Astrocyte of the cerebellum (primary cell): ENCODE data around the gene ADGRG3.

Source experiments
- DNase-seq: peaks from one replicate; pipeline ENCODE4 v3.0.0-alpha.2; 2011; ENCODE audit warnings: low read depth
- H3K4me3 ChIP-seq: 2 replicates; pipeline ENCODE4 v1.5.1; 2011; ENCODE audit warnings: mild to moderate bottlenecking, low read depth, low read length, moderate library complexity
- CTCF ChIP-seq: IDR thresholded peaks from 2 replicates; pipeline ENCODE4 v1.5.1; 2012; ENCODE audit warnings: low read length, low read depth, moderate library complexity, mild to moderate bottlenecking; ENCODE audit errors: missing control alignments
- in situ Hi-C: cut with HindIII; loops from 2 replicates; pipeline ENCODE4 v1.10.0; 2017; ENCODE audit warnings: low sequenced_read_pairs

Gene ADGRG3

DNA sequence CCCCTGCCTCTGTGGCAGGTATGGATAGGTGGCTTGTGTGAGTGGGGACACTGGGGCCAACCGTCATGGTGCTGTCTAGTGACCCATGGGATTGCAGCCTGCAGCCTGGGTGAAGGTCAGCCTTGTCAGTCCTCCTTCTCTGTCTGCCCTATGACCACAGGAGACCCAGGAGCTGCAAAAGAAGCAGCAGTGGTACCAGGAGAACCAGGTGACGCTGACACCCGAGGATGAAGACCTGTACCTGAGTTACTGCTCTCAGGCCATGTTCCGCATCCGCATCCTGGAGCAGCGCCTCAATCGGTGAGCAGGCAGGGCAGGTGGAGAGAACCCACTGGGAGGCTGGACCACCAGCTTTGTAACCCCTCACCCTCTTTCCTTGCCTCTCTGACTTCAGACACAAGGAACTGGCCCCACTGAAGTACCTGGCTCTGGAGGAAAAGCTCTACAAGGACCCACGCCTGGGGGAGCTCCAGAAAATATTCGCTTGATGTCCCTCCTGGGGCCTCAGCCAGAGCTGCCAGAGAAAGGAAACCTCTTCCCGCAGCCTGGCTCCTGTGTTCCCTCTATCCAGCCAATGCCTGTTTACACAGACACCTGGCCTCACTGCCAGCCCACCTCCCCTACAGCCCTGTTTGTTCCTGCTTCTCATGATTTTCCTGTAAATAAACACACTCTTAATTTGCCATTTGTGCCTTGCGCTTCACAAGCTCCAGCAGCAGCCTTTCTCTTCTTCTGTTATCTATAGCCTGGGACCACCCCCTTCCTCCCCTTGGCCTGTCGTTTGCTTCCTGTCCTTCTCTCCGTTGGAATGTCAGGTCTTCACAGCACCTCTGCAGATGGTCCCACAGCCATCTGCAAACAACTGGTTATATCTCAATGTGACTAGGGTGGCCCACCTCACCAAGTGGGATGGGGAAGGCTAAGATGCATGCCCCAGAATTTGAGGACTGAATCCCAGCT is 62.9 kb downstream of the ADGRG3 start:
- no peak overlapping the region for H3K4me3 ChIP-seq
- TF ChIP-seq CTCF, result no peak
- in situ Hi-C loops, result no loop called here
- no peak for DNase-seq

- H3K4me3 ChIP-seq, result no peak overlapping the region
- TF ChIP-seq CTCF, result no peak
- in situ Hi-C loops, result no loop called here
- DNase-seq, result no peak
Measured at GRCh38 chr16:57732037-57732436, 63.9 kb downstream of the ADGRG3 start.

DNA sequence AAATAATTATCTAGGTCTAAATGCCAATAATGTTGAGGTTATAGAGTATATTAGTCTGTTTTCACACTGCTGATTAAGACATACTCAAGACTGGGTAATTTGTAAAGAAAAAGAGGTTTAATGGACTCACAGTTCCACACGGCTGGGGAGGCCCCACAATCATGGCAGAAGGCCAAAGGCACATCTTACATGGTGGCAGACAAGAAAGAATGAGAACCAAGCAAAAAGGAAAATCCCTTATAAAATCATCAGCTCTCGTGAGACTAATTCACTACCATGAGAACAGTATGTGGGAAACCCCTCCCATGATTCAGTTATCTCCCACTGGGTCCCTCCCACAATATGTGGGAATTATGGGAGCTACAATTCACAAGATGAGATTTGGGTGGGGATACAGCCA is 64.6 kb downstream of the ADGRG3 start:
- in situ Hi-C loops, result no loop called here

DNA sequence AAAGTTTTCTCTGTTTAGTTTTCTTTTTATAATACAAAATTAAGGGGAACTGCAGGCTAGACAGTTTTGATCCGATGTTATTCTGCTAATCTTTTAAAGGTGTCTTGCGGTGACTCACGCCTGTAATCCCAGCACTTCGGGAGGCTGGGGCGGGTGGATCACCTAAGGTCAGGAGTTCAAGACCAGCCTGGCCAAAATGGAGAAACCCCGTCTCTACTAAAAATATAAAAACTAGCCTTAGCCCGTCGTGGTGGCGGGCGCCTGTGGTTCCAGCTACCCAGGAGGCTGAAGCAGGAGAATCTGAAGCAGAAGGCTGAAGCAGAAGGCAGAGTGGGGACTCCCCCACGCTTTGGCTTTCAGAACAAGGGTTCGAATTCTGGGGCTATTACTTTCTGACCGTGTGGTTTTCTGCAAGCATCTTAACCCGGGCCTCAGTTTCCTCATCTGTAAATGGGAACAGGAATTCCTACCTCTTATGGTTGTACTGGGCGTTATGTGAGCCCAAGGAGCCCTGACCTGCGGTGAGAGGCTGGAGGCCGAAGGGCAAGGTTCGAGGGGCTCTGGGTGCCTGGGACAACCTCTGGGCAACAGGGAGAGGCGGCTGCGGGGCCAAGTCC is 66.3 kb downstream of the ADGRG3 start:
- no peak for DNase-seq
- H3K4me3 ChIP-seq, result peak overlapping the region; percentile 80
- in situ Hi-C loops, result no loop called here
- no peak for TF ChIP-seq CTCF

More for the DNA sequence above, 64.6 kb downstream of the ADGRG3 start:
- no peak overlapping the region for H3K4me3 ChIP-seq
- no peak for TF ChIP-seq CTCF
- DNase-seq, result no peak

- DNase-seq, result peak; percentile 100
- peak overlapping the region; percentile 80 for H3K4me3 ChIP-seq
- TF ChIP-seq CTCF, result no peak
- in situ Hi-C loops, result no loop called here
Measured at GRCh38 chr16:57734925-57735754, 67.0 kb downstream of the ADGRG3 start.

- TF ChIP-seq CTCF, result no peak
- no peak for DNase-seq
- H3K4me3 ChIP-seq, result peak within 1 kb of the TSS; percentile 80
- in situ Hi-C loops, result no loop called here
Measured at GRCh38 chr16:57735755-57736418, 67.8 kb downstream of the ADGRG3 start, which contains the start of gene KATNB1. Gene KATNB1 (plus strand): TSS chr16:57735770. CDS start chr16:57737244, 1,474 bp downstream.
